GM18873 (cell line): ENCODE data around the gene LPCAT1.

Experiments used
- ATAC-seq: cut with Tn5 transposase; IDR thresholded peaks from one replicate; pipeline ENCODE4 v1.9.1; 2021; ENCODE audit warnings: mild to moderate bottlenecking, moderate library complexity, moderate number of reproducible peaks; ENCODE audit not compliant: unreplicated experiment, low FRiP score

The LPCAT1 gene

GRCh38 chr5:1555808-1556731 is 32.3 kb upstream of the LPCAT1 start:
- ATAC-seq, result no peak

- no peak for ATAC-seq
Measured at GRCh38 chr5:1555011-1555807, 31.4 kb upstream of the LPCAT1 start.

- ATAC-seq, result no peak
Measured at GRCh38 chr5:1554410-1554967, 30.7 kb upstream of the LPCAT1 start.

DNA sequence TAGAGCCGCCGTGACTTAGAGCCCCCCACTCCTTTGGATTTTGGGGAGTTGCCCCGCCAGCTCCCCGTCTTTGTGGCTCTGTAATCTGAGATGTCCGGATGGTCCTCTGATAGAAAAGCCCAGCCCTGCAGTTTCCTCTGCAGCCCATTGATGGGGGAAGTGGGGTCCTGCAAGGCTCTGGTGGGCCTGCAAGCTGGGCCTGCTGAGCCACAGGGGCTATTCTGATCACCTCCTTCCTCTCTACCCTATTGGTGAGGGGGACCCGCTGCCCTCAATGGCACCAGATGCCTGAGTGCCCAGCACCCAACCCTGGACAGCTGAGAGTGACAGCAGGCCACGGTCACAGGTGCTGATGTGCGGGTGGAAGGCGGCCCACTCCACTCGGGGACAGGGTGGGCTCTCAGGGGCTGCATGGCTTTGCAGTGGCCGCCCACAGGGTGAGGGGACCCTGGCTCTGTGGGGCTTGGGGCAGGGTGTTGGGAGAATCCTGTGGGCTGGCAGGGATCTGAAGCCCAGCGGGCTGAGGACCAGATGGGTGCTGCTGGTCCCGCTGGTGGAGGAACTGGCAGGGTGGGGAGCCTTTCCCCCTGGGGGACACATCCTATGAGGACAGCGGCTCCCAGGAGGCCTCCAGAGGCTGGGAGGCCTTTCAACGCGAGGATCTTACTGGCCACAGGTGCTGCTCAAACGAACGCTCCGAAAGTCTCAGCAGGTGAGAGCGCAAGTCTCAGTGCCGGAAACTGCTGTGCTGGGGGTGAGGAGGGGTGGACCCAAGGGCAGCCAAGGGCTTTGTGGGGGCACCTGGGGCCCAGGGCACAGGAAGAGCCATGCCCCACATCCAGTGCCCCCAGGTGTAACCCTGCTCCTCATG is 30.0 kb upstream of the LPCAT1 start:
- no peak for ATAC-seq

DNA sequence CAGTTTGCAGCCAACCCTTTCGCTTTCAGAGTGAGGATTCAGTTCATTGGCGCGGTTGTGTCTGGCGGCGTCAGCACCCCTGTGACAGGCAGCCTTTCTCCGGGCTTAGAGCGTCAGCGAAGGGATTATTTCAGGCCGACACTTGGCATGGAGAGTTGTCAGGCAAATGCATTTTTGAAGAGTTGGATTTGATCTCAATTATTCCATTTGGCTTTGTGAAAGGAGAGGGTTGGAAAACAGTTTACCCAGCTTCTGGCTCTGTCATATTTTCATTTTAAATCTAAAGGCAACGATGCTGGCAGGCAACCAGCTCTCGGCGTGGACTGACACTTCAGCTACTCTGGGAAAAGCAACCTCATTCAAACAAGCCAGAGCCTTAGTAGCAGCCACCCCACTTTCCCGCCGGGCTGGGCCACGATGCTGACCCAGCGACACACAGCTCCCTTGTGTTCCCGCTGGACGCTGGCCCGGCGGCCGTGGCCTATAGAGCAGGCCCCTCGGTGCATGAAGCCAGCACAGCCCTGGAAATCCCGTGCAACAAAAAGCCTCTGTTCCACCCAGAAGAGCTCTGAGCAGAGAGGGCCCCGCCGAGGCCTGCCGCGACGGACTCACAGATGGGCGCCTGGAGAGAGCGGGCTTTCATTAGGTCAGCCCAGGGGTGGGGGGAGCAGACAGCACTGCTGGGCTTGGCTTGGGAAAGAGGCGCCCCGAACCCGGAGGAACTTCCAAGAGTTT is 28.9 kb upstream of the LPCAT1 start:
- no peak for ATAC-seq

DNA sequence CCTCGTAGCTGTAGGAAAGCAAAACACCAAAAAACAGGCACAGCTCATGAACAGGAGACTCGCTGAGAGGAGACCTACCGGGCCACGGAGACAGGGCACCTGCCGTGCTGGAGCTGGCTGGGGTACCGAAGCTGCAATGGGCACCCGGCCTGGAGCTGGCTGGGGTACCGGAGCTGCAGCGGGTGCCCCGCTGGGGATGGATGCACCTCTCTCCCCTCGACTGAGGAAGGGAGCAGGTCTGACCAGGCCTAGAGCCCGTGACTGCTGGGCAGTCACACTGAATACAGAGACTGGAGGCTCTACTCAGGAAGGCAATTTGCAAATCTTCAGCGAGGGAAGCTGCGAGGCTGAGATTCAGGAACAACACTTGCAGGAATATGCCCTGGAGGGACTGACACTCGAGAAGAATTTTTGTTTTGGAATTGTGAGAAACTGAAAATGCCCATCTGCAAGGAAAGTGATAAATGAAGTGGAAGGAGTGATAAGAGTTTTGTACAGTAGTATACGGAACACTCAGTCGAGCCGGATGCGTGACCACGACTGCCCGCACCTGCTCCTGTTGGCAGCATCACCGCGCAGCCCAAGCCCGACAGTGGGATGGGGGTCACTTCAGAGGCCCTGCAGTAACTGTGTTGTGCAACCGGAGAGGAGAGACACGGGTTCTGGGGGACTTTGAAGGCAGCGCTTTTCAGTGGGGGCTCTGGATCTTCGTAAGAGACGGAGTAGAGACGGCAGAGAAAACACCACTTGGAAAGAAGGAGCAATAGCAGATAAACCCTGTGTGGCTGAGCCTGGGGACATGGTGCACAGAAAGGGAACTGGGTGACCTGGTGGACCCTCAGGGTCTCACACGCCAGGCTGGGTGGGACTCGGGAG is 27.9 kb upstream of the LPCAT1 start:
- no peak for ATAC-seq

DNA sequence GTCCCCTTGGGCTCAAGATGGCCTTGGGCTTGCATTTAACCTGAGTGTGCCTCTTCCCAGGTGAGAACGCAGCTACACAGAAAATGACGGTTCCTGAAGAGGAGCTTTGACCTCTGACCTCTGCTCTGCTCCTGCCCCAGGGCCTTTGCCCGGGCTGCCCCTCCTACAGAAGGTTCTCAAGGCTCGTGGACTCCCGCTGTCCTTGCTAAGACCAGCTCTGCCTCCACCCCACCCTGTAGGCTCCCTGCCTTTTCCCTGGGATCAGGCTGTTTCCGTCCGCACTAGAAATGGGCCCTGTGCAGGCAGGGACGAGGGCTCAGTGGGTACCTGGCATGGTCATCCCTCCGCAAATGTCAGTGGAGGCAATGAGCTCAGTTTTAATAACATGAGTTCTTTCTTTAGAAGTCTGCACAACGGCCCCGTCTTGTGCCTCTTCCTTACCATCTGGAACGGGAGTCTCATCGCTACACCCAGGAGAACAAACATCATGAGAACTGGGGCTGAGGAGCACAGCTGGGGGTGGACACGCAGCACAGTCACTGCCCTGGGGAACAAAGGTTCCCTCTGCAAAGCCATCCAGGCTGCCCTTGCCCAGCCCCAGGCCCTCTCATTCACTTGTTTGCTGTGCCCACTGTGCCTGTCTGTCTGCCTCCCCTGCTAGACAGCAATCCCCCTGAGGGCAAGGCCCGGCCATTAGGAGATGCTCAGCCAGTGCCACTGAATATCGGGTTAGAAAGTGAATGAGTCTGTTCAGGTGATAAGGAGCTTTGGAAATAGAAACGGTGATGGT is 26.7 kb upstream of the LPCAT1 start:
- ATAC-seq, result no peak

- no peak for ATAC-seq
Measured at GRCh38 chr5:1549475-1550030, 25.8 kb upstream of the LPCAT1 start.

DNA sequence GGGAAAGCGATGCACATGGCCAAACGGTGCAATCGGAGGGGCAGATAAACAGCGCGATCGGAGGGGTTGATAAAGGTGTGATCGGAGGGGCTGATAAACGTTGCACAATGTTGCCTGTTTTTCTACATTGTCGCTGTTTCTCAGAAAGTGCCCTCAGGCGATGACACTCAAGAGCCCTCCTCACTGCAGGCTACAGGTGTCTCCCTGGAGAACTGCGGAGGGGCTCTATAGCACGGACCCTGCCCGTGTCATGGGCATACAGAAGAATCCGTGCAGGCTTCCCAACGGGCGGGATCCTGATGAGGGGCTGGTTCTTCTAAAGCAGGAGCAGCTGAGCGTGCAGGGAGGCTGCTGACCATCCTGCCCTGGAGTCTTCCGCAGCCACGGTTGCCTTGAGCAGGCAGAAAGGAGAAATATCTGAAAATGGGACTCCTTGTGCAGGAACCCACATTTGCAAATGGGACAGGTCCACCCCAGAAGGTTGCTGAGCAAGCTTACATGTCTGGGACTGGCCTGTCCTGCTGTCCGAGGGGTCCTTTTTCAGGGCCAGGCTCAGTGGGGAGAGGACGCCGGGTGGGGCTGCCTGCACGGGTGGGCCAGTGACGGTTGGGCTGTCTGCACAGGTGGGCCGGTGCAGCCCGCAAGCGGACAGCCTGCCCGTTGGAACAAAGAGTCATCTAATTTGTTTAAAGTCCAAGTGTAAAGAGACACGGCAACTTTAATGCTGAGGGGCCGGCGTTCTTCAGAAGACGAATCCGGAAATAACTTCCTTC is 25.1 kb upstream of the LPCAT1 start:
- ATAC-seq, result no peak

DNA sequence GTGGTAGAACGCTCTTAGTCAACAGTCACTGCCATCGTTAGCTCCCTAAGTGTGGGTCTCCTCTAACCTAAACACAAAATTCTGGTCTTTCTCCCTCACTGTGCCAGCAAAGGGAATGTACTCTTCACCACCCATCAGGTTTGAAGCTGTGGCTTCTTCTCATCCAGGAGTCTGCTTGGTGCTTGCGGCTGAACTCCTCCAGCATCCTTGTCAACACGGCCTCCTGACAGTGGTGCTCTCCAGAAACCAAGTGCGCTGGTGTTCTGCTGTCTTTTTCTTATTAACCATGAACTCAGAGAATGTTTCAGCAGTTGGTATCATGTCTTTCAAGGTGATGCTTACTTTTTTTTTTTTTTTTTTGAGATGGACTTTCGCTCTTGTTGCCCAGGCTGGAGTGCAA is 23.9 kb upstream of the LPCAT1 start:
- no peak for ATAC-seq

GRCh38 chr5:1547236-1547635 is 23.5 kb upstream of the LPCAT1 start:
- no peak for ATAC-seq

DNA sequence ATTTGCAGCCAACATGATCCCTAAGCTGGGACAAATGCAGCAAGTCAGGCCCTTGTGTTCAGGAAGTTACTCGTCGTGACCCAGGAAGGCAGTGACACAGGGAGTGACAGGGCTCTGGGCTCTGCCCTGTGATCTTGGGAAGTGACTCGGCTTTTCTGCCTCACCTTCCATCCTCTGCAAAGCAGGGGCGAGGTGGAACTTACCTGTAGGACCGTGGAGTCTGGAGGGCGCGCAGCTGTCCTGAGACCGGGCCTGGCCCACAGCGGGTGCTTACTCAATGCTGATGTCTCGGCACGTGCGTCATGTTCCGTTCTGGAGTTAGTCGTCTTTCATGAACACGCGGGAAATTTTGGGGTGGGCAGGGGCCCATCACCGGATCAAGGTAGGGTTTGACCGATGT is 22.8 kb upstream of the LPCAT1 start:
- ATAC-seq, result no peak

GRCh38 chr5:1545805-1546355 is 22.1 kb upstream of the LPCAT1 start:
- ATAC-seq, result no peak

- ATAC-seq, result no peak
Measured at GRCh38 chr5:1545126-1545804, 21.5 kb upstream of the LPCAT1 start.

DNA sequence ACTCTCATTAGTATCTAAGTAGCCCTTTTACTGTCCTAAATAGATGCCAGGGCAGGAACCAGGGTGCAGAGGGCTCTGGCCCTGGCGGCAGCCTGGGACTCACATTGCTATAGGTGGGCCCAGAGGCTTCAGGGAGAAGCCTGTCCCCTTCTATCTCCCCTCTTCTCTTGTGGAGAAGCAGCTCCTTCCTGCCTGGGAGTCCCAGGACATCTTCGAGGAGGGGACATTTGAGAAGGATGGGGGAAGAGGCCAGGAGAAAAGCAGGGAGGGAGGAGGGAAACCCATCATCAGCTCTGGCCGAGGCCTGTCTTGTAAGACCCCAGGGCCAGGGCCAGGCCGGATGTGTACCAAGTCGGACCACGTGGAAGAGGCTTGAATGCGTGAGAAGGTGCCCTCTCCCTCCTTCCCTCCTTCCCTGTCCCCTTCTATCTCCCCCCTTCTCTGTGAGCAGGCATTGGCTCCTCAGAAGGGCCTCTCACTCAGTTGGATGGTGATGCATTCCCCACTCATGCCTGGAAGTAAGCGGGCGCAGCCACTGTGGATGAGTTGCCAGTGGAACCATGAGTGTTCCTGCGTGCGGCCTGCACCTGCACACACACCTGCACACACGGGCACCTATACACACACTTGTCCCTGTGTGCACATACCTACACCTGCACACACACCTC is 20.7 kb upstream of the LPCAT1 start:
- no peak for ATAC-seq
